ENCODE data around the gene SLC5A8.
"Not testable (repeated sequence)": the region's sequence is repeated elsewhere in the genome, so short reads cannot be mapped to it uniquely, and the experiment has no call there.

SLC5A8 gene

GRCh38 chr12:101168001-101168400 is 42.0 kb downstream of the SLC5A8 start:
- no peak for DNase-seq

- no peak for DNase-seq
Measured at GRCh38 chr12:101166866-101167265, 43.2 kb downstream of the SLC5A8 start.

- DNase-seq: no peak
Measured at GRCh38 chr12:101165319-101165718, 44.7 kb downstream of the SLC5A8 start.

GRCh38 chr12:101145777-101146431 is 64.1 kb downstream of the SLC5A8 start:
- DNase-seq: not testable (repeated sequence)

GRCh38 chr12:101127521-101128219 is 82.4 kb downstream of the SLC5A8 start:
- no peak for DNase-seq

- no peak for DNase-seq
Measured at GRCh38 chr12:101117842-101118241, 92.2 kb downstream of the SLC5A8 start.

- DNase-seq: no peak
Measured at GRCh38 chr12:101116911-101117310, 93.1 kb downstream of the SLC5A8 start.

- DNase-seq: no peak
Measured at GRCh38 chr12:101115326-101115725, 94.7 kb downstream of the SLC5A8 start.

- DNase-seq: no peak
Measured at GRCh38 chr12:101111441-101111840, 98.6 kb downstream of the SLC5A8 start.

- no peak for DNase-seq
Measured at GRCh38 chr12:101110866-101111265, 99.2 kb downstream of the SLC5A8 start.

- no peak for DNase-seq
Measured at GRCh38 chr12:101108130-101108529, 101.9 kb downstream of the SLC5A8 start.

- no peak for DNase-seq
Measured at GRCh38 chr12:101107032-101107763, 102.8 kb downstream of the SLC5A8 start.

All from stimulated activated CD4-positive, alpha-beta T cell treated with anti-CD3 and anti-CD28 coated beads, Interleukin-4, amount 100 ng/mL, for 1 hour (primary cell).